ENCODE results near the gene ZNF652. TPM values are rescaled to one million over a fixed set of nuclear protein-coding genes. Genes with fewer than 3 reads are reported as not detected.
"Not testable (repeated sequence)": the region's sequence is repeated elsewhere in the genome, so short reads cannot be mapped to it uniquely, and the experiment has no call there.

ZNF652 gene
- total RNA-seq, 2 donors from 2014 or later, result 59.7 to 88.5 TPM

DNA sequence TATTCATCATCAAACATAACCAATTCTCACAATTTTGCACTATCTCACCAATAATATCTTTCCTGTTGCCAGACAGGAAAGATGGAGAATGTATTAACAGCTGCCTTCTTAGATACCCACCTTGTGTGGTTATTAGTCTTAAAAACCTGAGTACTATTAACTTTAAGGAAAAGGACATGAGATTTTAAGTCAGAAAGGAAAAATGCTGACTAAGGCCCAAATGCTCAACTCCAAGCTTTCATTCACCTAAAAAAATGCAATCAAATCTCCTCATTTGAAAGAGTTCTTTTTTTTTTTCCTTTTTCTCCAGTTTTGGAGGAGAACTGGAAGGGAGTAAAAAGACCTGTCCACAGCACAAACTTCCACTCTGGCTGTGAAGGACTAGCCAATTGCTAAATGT lies 70.1 kb downstream of the ZNF652 start:
- H3K4me3 ChIP-seq, result no peak overlapping the region
- H3K4me1 ChIP-seq (replicated peaks), result no peaks in the 10 kb centered on the region
- no peak for DNase-seq (ENCODE audit: low spot score)
- no peak overlapping the region for H3K27ac ChIP-seq
- intact Hi-C loops (cut with DNase I), result no loop called here
- H3K27me3 ChIP-seq (replicated peaks; ENCODE audit: insufficient read depth), result no peaks in the 10 kb centered on the region
- no peaks in the 10 kb centered on the region for H3K36me3 ChIP-seq
- no peaks in the 10 kb centered on the region for H3K9me3 ChIP-seq
- TF ChIP-seq POLR2A (IDR thresholded peaks at IDR 0.05) (no peak), POLR2AphosphoS5 (IDR thresholded peaks at IDR 0.05) (no peak)
- TF ChIP-seq, protein P1, sequence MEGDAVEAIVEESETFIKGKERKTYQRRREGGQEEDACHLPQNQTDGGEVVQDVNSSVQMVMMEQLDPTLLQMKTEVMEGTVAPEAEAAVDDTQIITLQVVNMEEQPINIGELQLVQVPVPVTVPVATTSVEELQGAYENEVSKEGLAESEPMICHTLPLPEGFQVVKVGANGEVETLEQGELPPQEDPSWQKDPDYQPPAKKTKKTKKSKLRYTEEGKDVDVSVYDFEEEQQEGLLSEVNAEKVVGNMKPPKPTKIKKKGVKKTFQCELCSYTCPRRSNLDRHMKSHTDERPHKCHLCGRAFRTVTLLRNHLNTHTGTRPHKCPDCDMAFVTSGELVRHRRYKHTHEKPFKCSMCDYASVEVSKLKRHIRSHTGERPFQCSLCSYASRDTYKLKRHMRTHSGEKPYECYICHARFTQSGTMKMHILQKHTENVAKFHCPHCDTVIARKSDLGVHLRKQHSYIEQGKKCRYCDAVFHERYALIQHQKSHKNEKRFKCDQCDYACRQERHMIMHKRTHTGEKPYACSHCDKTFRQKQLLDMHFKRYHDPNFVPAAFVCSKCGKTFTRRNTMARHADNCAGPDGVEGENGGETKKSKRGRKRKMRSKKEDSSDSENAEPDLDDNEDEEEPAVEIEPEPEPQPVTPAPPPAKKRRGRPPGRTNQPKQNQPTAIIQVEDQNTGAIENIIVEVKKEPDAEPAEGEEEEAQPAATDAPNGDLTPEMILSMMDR (IDR thresholded peaks at IDR 0.05), result no peak

DNA sequence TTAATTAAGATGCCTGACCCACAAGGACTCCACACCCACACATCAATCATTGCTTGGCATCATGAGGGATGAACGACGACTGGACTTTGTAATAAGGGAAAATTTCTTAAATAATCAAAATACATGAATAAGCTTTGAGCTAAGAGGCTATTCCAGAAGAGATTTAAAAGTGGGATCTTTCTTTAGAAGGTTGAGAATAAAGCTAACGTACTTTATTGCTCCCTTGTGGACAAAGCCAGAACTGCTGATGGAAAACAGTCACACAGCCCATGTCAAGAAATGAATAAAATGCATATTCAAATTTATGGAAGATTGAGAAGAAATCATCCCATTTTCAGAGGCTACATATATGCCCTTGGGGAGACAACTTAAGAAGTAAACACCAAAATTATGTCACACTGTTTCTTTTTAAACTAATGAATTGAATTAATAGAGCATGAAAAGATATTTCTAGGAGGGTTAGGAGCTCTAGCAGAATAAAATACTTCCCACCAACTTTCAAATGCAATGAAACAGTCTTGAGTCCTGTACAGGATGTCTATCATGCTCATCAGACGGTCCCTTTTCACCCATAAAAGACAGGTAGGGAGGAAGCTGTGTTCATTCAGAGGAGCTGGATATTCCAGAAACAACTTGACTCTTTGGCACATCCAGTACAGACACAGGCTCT lies 71.2 kb downstream of the ZNF652 start:
- no peak for DNase-seq (ENCODE audit: low spot score)
- Histone ChIP-seq H3K4me1 (replicated peaks) (no peaks in the 10 kb centered on the region), H3K36me3 (no peaks in the 10 kb centered on the region), H3K9me3 (no peaks in the 10 kb centered on the region), H3K27me3 (replicated peaks; ENCODE audit: insufficient read depth) (no peaks in the 10 kb centered on the region), H3K27ac (no peak overlapping the region), H3K4me3 (no peak overlapping the region)
- TF ChIP-seq, protein P1 (IDR thresholded peaks at IDR 0.05), result peak in 3 of 4 experiments; percentile 41 to 78 (median 71)
- TF ChIP-seq POLR2AphosphoS5 (IDR thresholded peaks at IDR 0.05), result no peak
- WGBS, result 39% methylated on average over 4 of the region's 4 CpGs
- intact Hi-C loops (cut with DNase I), result no loop called here

DNA sequence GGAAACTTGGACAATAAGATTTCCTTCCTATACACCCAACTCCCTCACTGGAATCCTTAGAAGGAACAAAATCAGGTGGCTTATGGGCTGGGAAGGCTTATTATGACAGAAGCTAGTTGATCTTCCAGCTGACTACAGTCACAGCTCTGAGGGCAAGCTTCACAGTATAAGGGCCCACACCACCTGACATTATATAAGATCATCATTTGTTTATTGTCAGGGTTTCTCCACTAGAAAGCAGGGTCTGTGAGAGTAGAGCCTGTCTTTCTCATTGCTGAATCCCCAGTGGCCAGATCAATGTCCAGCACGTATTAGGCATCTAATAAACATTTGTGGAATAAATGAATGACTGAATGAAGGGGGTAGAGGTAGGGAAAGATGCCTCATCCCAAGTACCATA lies 73.7 kb downstream of the ZNF652 start:
- Histone ChIP-seq H3K36me3 (no peaks in the 10 kb centered on the region), H3K27me3 (replicated peaks; ENCODE audit: insufficient read depth) (no peaks in the 10 kb centered on the region), H3K27ac (no peak overlapping the region), H3K4me1 (replicated peaks) (no peaks in the 10 kb centered on the region), H3K9me3 (no peaks in the 10 kb centered on the region), H3K4me3 (no peak overlapping the region)
- WGBS, result 83% methylated on average over 1 of the region's 1 CpG
- DNase-seq (ENCODE audit: low spot score), result no peak
- intact Hi-C loops (cut with DNase I), result no loop called here
- TF ChIP-seq POLR2AphosphoS5 (IDR thresholded peaks at IDR 0.05) (no peak), POLR2A (IDR thresholded peaks at IDR 0.05) (no peak)
- TF ChIP-seq, protein P1 (IDR thresholded peaks at IDR 0.05), result no peak

DNA sequence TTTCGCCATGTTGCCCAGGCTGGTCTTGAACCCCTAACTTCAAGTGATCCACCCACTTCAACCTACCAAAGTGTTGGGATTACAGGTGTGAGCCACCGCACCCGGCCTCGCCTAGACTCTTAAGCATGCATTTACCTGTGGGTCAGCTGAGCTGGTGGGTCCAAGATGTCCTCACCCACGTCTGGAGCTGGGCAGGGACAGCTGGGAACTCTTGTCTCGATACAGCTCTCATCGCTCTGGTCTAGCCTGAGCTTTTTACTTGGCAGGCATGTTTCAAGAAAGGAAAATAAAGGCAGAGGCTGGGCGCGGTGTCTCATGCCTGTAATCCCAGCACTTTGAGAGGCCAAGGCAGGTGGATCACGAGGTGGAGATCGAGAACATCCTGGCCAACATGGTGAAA lies 74.6 kb downstream of the ZNF652 start:
- H3K36me3 ChIP-seq, result no peaks in the 10 kb centered on the region

DNA sequence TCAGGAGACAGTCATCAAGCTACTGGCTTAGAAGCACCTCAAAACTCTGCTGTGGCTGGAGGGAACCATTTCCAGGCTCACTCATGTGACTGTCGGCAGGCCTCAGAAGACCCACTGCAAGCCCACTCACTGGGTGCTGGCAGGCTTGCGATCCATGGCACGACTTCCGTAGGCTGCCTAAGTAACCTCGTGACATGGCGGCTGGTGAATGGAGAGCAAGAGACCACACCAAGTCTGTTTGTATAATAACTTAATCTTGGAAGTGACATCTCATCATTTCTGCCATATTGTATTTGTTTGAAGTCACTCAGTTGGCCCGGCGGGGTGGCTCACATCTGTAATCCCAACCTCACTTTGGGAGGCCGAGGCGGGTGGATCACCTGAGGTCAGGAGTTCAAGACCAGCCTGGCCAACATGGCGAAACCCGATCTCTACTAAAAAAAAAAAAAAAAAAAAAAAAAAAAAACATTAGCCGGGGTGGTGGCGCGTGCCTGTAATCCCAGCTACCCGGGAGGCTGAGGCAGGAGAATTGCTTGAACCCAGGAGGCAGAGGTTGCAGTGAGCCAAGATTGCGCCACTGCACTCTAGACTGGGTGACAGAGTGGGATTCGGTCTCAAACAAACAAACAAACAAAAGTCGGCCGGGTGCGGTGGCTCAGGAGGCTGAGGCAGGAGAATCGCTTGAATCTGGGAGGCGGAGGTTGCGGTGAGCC lies 75.6 kb downstream of the ZNF652 start:
- H3K4me3 ChIP-seq; H3K9me3 ChIP-seq; H3K4me1 ChIP-seq (replicated peaks); H3K27me3 ChIP-seq (replicated peaks; ENCODE audit: insufficient read depth); DNase-seq (ENCODE audit: low spot score); intact Hi-C loops (cut with DNase I); H3K36me3 ChIP-seq; H3K27ac ChIP-seq: not testable (repeated sequence)
- WGBS, result 88% methylated on average over 20 of the region's 24 CpGs

More for the DNA sequence above, 74.6 kb downstream of the ZNF652 start:
- H3K27me3 ChIP-seq (replicated peaks; ENCODE audit: insufficient read depth), result no peaks in the 10 kb centered on the region
- no peak for TF ChIP-seq POLR2AphosphoS5 (IDR thresholded peaks at IDR 0.05)
- no peak for TF ChIP-seq POLR2A (IDR thresholded peaks at IDR 0.05)
- TF ChIP-seq, protein P1 (IDR thresholded peaks at IDR 0.05), result no peak
- WGBS, result 96% methylated on average over 11 of the region's 11 CpGs
- H3K27ac ChIP-seq, result no peak overlapping the region
- no peaks in the 10 kb centered on the region for H3K9me3 ChIP-seq
- DNase-seq (ENCODE audit: low spot score), result no peak
- intact Hi-C loops (cut with DNase I), result no loop called here
- no peaks in the 10 kb centered on the region for H3K4me1 ChIP-seq (replicated peaks)
- H3K4me3 ChIP-seq, result no peak overlapping the region

Measured in prostate gland (tissue), 2 donors.